Panc1 (cell line): ENCODE measurements around the gene JUN. TPM values are rescaled to one million over a fixed set of nuclear protein-coding genes. Genes with fewer than 3 reads are reported as not detected.
A peak's percentile ranks its signal among the peaks of the same experiment; 100 is the strongest.

ENCODE experiments used
- ATAC-seq: fragments of 200-7000 bp; cut with Tn5 transposase; 2 replicates; pipeline ENCODE4 v1.9.1; 2020; ENCODE audit warnings: mild to moderate bottlenecking, moderate library complexity
- Bru-seq: library from RNA; stranded (reverse); fragments of 400-500 nt; gene quantifications from one replicate; lab custom pipeline; 2021; lab: Mats Ljungman, UMichigan
- BruChase-seq, 2 experiments: library from RNA; stranded (reverse); fragments of 400-500 nt; gene quantifications; one replicate each; lab custom pipeline; 2021; lab: Mats Ljungman, UMichigan
- BruUV-seq: library from RNA; stranded (reverse); fragments of 400-500 nt; replicated peaks from 2 replicates; lab custom pipeline; 2021; lab: Mats Ljungman, UMichigan
- CTCF ChIA-PET: fragments of 300-600 bp; sonication (Branson Sonifier 250); formaldehyde crosslinking; loops from one replicate; lab custom pipeline; 2022; ENCODE audit warnings: antibody characterized with exemption; lab: Charles Lee
- POLR2A ChIA-PET: fragments of 300-600 bp; sonication (Branson Sonifier 250); formaldehyde crosslinking; loops from one replicate; lab custom pipeline; 2022; ENCODE audit warnings: antibody characterized with exemption; lab: Charles Lee
- DNase-seq: peaks from one replicate; pipeline ENCODE4 v3.0.0-alpha.2; 2010; ENCODE audit warnings: low read depth, low spot score
- H3K27ac ChIP-seq: 2 replicates; pipeline ENCODE4 v1.5.1; 2011; ENCODE audit warnings: mild to moderate bottlenecking, low read length, inconsistent platforms
- H3K27me3 ChIP-seq: fragments of 200-500 bp; sonication (Bioruptor generic); 2 replicates; pipeline ENCODE4 v1.6.0; 2014; ENCODE audit warnings: low read length, inconsistent platforms; ENCODE audit not compliant: control insufficient read depth, insufficient read depth
- H3K36me3 ChIP-seq: fragments of 200-500 bp; sonication (Bioruptor generic); 2 replicates; pipeline ENCODE4 v1.5.1; 2014; ENCODE audit warnings: inconsistent platforms, mild to moderate bottlenecking, low read length, moderate library complexity; ENCODE audit not compliant: control insufficient read depth, insufficient read depth
- H3K4me1 ChIP-seq: 2 replicates; pipeline ENCODE4 v1.5.1; 2011; ENCODE audit warnings: inconsistent platforms, mild to moderate bottlenecking, low read length, moderate library complexity; ENCODE audit not compliant: control insufficient read depth, insufficient read depth
- H3K4me3 ChIP-seq, 2 experiments: 2 replicates each; pipeline ENCODE4 v1.5.1; 2011 to 2012; ENCODE audit warnings: low read depth in 2 of 2, low read length in 2 of 2, mild to moderate bottlenecking in 2 of 2, inconsistent platforms in 1 of 2, moderate library complexity in 1 of 2
- H3K9me3 ChIP-seq: fragments of 200-500 bp; sonication (Bioruptor generic); 2 replicates; pipeline ENCODE4 v1.5.1; 2014; ENCODE audit warnings: low read depth, mild to moderate bottlenecking, inconsistent platforms, low read length, moderate library complexity; ENCODE audit not compliant: control insufficient read depth, insufficient read depth
- POLR2AphosphoS5 ChIP-seq: IDR thresholded peaks from 2 replicates; pipeline ENCODE4 v1.6.1; 2012; ENCODE audit warnings: mild to moderate bottlenecking, low read depth, low read length, moderate library complexity
- SIN3A ChIP-seq: IDR thresholded peaks from 2 replicates; pipeline ENCODE4 v1.6.1; 2012; ENCODE audit warnings: low read depth, mild to moderate bottlenecking, low read length, moderate library complexity, borderline replicate concordance; ENCODE audit not compliant: insufficient read depth
- TCF7L2 ChIP-seq: IDR thresholded peaks from 2 replicates; pipeline ENCODE4 v1.6.1; 2011; ENCODE audit warnings: mild to moderate bottlenecking, low read depth, low read length, inconsistent platforms
- in situ Hi-C: cut with HindIII; loops from 2 replicates; pipeline ENCODE4 v1.10.0; 2016; ENCODE audit warnings: low sequenced_read_pairs, low pct_unique_long_range_greater_than_20kb
- intact Hi-C: fragments of 100-400 bp; cut with micrococcal nuclease; formaldehyde crosslinking; loops from one replicate; pipeline ENCODE4 v1.10.0; 2022; ENCODE audit not compliant: unreplicated experiment
- long read RNA-seq: library from polyadenylated mRNA; unstranded; transcript quantifications from one replicate; pipeline ENCODE4 v2.0.0, GENCODE V29; 2021; ENCODE audit not compliant: unreplicated experiment
- polyA plus RNA-seq: library from polyadenylated mRNA; unstranded; fragments of >200 nt; gene quantifications from one replicate; pipeline ENCODE4 v1.2.1, GENCODE V29; 2012; ENCODE audit warnings: missing spikeins; ENCODE audit not compliant: insufficient read length
- total RNA-seq: library from RNA; stranded (reverse); gene quantifications from one replicate; pipeline ENCODE4 v1.2.1, GENCODE V29; 2021; ENCODE audit not compliant: unreplicated experiment
- TF ChIP-seq, protein P1 (sequence below): fragments of 450-650 bp; IDR thresholded peaks from 2 replicates; pipeline ENCODE4 v1.5.1; 2017; ENCODE audit warnings: mild to moderate bottlenecking
- TF ChIP-seq, protein P2 (sequence below), 2 experiments: IDR thresholded peaks; 2 replicates each; pipeline ENCODE4 v1.6.1; 2011 to 2012; ENCODE audit warnings: low read depth in 2 of 2, control low read depth in 1 of 2, low read length in 1 of 2, mild to moderate bottlenecking in 1 of 2, moderate library complexity in 1 of 2; ENCODE audit not compliant: insufficient read depth in 1 of 2

Gene JUN
- total RNA-seq: 70.0 TPM
- polyA plus RNA-seq: 74.0 TPM
- percentile 99 among the genes with signal in this experiment for Bru-seq, nascent RNA
- BruChase-seq, experiment 1, labeled RNA remaining after a 2-hour chase: percentile 98 among the genes with signal in this experiment
- percentile 93 among the genes with signal in this experiment for BruChase-seq, experiment 2, labeled RNA remaining after a 6-hour chase
- long read RNA-seq, transcript JUN-201 (1 exons, 3,540 nt): major isoform, 125 of 125 reads
- long read RNA-seq, partial matches to known transcripts: 0 of 125 reads
- long read RNA-seq, other reads (novel, unspliced or antisense): 0 of 125 reads

DNA sequence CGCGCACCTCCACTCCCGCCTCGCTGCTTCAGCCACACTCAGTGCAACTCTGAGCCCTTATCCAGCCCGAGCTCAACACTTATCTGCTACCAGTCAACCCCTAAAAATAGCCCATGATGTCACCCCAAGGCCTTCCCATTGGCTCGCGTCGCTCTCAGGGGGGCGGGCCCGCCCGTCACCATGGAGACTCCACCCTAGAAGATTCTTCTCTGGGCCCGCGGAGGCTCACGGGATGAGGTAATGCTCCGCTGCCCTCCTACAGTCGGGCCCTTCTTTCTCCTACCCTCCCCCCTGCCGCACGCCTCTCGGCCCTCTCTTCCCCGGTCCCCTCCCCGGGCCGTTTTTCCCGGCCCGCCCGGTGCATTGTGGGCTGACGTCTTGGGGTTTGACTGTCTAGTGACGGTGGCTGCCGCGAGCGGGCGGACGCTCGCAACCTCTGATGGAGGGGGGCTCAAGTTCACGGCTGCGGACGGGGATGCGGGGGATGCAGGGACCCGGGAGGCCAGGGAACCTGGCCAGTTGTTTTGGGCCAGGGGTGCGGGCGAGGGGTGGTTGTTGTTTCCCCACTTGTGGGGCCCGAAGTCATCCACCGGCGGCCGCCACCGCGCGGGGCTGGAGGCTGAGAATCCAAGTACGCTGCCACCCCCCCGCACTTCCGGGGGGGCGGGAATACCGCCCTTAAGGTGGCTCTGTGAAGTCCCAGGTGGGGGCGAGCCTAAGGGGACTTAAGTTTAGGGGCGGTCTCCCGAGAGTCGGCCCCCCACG is at the start of gene JUN:
Gene JUN, minus strand, starts transcription at position 55 of the 765 bp plus-strand sequence. CDS start 977 bp downstream, outside the sequence.
- Histone ChIP-seq H3K27me3 (no peaks in the 10 kb centered on the region), H3K36me3 (peaks cover 6% of the 10 kb centered on the region; the same call in 1 of the 2 replicates), H3K4me3 (peak within 1 kb of the TSS; percentile 75 to 88), H3K27ac (peak within 1 kb of the TSS; percentile 93), H3K4me1 (peaks cover 26% of the 10 kb centered on the region), H3K9me3 (no peaks in the 10 kb centered on the region; the same call in 1 of the 2 replicates)
- CTCF ChIA-PET: interaction anchor here (0.6 kb wide), 2 partner anchors 275 to 622 kb away, joined by 3 read pairs; no protein-coding TSS in a partner anchor
- peak; percentile 100 for TF ChIP-seq POLR2AphosphoS5
- peak; percentile 63; the same call in 1 of the 2 replicates for TF ChIP-seq TCF7L2
- TF ChIP-seq SIN3A: peak; percentile 96
- TF ChIP-seq, protein P1, sequence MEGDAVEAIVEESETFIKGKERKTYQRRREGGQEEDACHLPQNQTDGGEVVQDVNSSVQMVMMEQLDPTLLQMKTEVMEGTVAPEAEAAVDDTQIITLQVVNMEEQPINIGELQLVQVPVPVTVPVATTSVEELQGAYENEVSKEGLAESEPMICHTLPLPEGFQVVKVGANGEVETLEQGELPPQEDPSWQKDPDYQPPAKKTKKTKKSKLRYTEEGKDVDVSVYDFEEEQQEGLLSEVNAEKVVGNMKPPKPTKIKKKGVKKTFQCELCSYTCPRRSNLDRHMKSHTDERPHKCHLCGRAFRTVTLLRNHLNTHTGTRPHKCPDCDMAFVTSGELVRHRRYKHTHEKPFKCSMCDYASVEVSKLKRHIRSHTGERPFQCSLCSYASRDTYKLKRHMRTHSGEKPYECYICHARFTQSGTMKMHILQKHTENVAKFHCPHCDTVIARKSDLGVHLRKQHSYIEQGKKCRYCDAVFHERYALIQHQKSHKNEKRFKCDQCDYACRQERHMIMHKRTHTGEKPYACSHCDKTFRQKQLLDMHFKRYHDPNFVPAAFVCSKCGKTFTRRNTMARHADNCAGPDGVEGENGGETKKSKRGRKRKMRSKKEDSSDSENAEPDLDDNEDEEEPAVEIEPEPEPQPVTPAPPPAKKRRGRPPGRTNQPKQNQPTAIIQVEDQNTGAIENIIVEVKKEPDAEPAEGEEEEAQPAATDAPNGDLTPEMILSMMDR: no peak
- TF ChIP-seq, protein P2, sequence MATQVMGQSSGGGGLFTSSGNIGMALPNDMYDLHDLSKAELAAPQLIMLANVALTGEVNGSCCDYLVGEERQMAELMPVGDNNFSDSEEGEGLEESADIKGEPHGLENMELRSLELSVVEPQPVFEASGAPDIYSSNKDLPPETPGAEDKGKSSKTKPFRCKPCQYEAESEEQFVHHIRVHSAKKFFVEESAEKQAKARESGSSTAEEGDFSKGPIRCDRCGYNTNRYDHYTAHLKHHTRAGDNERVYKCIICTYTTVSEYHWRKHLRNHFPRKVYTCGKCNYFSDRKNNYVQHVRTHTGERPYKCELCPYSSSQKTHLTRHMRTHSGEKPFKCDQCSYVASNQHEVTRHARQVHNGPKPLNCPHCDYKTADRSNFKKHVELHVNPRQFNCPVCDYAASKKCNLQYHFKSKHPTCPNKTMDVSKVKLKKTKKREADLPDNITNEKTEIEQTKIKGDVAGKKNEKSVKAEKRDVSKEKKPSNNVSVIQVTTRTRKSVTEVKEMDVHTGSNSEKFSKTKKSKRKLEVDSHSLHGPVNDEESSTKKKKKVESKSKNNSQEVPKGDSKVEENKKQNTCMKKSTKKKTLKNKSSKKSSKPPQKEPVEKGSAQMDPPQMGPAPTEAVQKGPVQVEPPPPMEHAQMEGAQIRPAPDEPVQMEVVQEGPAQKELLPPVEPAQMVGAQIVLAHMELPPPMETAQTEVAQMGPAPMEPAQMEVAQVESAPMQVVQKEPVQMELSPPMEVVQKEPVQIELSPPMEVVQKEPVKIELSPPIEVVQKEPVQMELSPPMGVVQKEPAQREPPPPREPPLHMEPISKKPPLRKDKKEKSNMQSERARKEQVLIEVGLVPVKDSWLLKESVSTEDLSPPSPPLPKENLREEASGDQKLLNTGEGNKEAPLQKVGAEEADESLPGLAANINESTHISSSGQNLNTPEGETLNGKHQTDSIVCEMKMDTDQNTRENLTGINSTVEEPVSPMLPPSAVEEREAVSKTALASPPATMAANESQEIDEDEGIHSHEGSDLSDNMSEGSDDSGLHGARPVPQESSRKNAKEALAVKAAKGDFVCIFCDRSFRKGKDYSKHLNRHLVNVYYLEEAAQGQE (IDR thresholded peaks at IDR 0.05; ENCODE audit: insufficient read depth in 1 of 2, low read depth in 2 of 2, low read length in 1 of 2): 0 out of 4 replicates have a peak, but pooled peaks have one; percentile 7 to 18
- DNase-seq: peak; percentile 99
- in situ Hi-C loops: no loop called here
- intact Hi-C loops: loop anchor here (2.0 to 5.0 kb wide), 3 partner anchors 363 to 913 kb away; partner anchors contain the start of gene FGGY
- ATAC-seq: peak; percentile 86
- POLR2A ChIA-PET: interaction anchor here (0.6 to 1.6 kb wide), 12 partner anchors 11 to 790 kb away, joined by 3 to 11 read pairs (median 4); no protein-coding TSS in a partner anchor
- BruUV-seq: no TSS peak

DNA sequence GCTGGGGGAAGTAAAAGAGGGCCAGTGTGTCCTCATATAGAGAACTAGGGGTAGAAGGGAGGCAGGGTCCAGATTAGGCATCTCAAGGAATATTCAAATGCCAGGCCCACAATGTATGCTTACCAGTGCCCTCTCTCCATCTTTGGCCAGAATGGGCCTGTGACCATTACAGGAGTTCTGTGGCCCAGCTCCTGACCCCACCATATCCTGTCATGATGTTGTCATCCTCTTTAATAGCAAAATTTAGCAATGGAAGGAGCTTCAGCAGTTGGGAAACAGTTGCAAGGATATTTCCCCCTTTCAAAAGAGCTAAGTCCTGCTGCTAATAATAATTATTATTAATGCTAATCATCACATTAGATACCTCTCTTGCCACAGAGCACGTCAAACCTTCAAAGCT is 49.3 kb upstream of the JUN start:
- no TSS peak for BruUV-seq
- Histone ChIP-seq H3K36me3 (no peaks in the 10 kb centered on the region), H3K27me3 (no peaks in the 10 kb centered on the region), H3K9me3 (peaks cover 8% of the 10 kb centered on the region; the same call in 1 of the 2 replicates), H3K27ac (no peak overlapping the region), H3K4me1 (no peaks in the 10 kb centered on the region), H3K4me3 (no peak overlapping the region)
- in situ Hi-C loops: no loop called here
- POLR2A ChIA-PET: no interaction called here
- DNase-seq (no peak), ATAC-seq (no peak)
- intact Hi-C loops: no loop called here
- CTCF ChIA-PET: no interaction called here
- TF ChIP-seq, protein P2 (IDR thresholded peaks at IDR 0.05; ENCODE audit: insufficient read depth in 1 of 2, low read depth in 2 of 2, low read length in 1 of 2): no peak
- no peak for TF ChIP-seq TCF7L2
- TF ChIP-seq POLR2AphosphoS5: no peak
- TF ChIP-seq, protein P1: no peak
- no peak for TF ChIP-seq SIN3A
